Measurements from ENCODE around the gene BRD3OS. TPM values are rescaled to one million over a fixed set of nuclear protein-coding genes. Genes with fewer than 3 reads are reported as not detected.

Gene BRD3OS
- total and polyA plus RNA-seq, 10 of the 15 experiments (the other 5 are each of a cell fraction or from before 2014, with no cell fraction given): 2.1 to 13.7 (median 10.7) TPM

DNA sequence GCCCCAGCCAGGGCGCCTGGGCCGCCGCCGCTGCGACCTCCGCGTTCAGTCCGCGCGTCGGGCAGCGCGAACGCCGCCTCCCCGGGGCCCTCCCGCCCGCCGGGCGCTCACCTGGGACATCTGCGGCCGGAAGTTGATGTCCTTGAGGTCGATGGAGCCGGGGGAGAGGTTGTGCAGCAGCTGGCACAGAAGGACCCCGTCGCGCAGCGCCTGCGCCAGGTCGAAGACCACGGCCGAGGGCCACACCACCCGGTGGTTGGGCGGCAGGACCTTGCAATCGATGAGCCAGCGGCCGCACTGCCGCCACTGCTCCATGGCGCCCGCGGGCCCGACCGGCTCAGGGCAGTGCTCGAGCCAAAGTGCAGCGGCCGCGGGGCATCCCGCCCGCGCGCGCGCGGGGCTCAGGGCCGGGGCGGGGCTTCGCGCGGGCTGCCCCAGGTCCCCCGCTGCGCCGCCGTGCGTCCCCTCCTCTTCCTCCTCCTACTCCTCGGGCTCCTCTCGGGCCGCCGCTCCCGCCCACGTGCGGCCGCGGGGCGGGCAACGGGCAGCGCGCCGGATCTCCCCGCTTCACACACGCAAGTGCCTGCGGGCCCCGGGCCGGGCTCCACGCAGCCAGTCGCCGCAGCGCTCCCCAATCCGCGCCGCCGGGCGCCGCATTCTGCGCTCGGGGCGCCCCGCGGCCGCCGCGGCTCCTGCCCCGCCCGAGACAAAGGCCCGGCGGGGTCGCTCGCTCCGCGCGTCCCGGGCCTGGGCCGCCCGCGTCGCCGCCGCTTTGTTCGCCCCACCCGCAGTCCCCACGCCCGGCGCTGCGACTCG lies 33.1 kb upstream of the BRD3OS start, which contains the start of gene VAV2 (continued):
- TF ChIP-seq CBFB (IDR thresholded peaks at IDR 0.05; ENCODE audit: low read depth) (no peak), SUPT20H (IDR thresholded peaks at IDR 0.05; ENCODE audit: borderline replicate concordance, control insufficient read depth, low read depth, low read length) (no peak), BMI1 (IDR thresholded peaks at IDR 0.05; ENCODE audit: borderline replicate concordance) (no peak), HCFC1 (IDR thresholded peaks at IDR 0.05; ENCODE audit: low read length) (no peak), KAT2A (conservative IDR thresholded peaks at IDR 0.05; ENCODE audit: control insufficient read depth, low read depth, low read length) (no peak), RCOR1 (conservative IDR thresholded peaks at IDR 0.05; ENCODE audit: low read depth, low read length) (no peak), SMAD1 (IDR thresholded peaks at IDR 0.05; ENCODE audit: low read depth, partially characterized antibody) (no peak)
- TF ChIP-seq, protein P1, sequence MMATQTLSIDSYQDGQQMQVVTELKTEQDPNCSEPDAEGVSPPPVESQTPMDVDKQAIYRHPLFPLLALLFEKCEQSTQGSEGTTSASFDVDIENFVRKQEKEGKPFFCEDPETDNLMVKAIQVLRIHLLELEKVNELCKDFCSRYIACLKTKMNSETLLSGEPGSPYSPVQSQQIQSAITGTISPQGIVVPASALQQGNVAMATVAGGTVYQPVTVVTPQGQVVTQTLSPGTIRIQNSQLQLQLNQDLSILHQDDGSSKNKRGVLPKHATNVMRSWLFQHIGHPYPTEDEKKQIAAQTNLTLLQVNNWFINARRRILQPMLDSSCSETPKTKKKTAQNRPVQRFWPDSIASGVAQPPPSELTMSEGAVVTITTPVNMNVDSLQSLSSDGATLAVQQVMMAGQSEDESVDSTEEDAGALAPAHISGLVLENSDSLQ (IDR thresholded peaks at IDR 0.05): no peak
- TF ChIP-seq, protein P2, sequence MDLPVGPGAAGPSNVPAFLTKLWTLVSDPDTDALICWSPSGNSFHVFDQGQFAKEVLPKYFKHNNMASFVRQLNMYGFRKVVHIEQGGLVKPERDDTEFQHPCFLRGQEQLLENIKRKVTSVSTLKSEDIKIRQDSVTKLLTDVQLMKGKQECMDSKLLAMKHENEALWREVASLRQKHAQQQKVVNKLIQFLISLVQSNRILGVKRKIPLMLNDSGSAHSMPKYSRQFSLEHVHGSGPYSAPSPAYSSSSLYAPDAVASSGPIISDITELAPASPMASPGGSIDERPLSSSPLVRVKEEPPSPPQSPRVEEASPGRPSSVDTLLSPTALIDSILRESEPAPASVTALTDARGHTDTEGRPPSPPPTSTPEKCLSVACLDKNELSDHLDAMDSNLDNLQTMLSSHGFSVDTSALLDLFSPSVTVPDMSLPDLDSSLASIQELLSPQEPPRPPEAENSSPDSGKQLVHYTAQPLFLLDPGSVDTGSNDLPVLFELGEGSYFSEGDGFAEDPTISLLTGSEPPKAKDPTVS (IDR thresholded peaks at IDR 0.05; ENCODE audit: low read depth, low read length): no peak

Measured in GM12878 (cell line).